ENCODE data around the gene NCOA6. TPM values are rescaled to one million over a fixed set of nuclear protein-coding genes. Genes with fewer than 3 reads are reported as not detected.
A peak's percentile ranks its signal among the peaks of the same experiment; 100 is the strongest.
"Not testable (repeated sequence)": the region's sequence is repeated elsewhere in the genome, so short reads cannot be mapped to it uniquely, and the experiment has no call there.

Gene NCOA6
- total RNA-seq, 1 experiment from 2014 or later, result 4.7 TPM

- no peak for DNase-seq (ENCODE audit: low read depth in 1 of 2, low spot score in 2 of 2)
- H3K4me3 ChIP-seq, result no peak overlapping the region
- no peaks in the 10 kb centered on the region for H3K36me3 ChIP-seq
- H3K27me3 ChIP-seq (replicated peaks), result no peaks in the 10 kb centered on the region
- peaks cover 9% of the 10 kb centered on the region; the same call in 1 of the 2 replicates for H3K4me1 ChIP-seq (replicated peaks)
- no peaks in the 10 kb centered on the region for H3K9me3 ChIP-seq (replicated peaks)
- no peak overlapping the region for H3K27ac ChIP-seq
Measured at GRCh38 chr20:34817072-34817471, 8.4 kb downstream of the NCOA6 start.

- H3K4me3 ChIP-seq, result no peak overlapping the region
- H3K27me3 ChIP-seq (replicated peaks), result no peaks in the 10 kb centered on the region
- peaks cover 9% of the 10 kb centered on the region; the same call in 1 of the 2 replicates for H3K4me1 ChIP-seq (replicated peaks)
- no peak overlapping the region for H3K27ac ChIP-seq
- peak in 1 of 2 experiments; percentile 22 for DNase-seq (ENCODE audit: low read depth in 1 of 2, low spot score in 2 of 2)
- H3K36me3 ChIP-seq, result no peaks in the 10 kb centered on the region
- no peaks in the 10 kb centered on the region for H3K9me3 ChIP-seq (replicated peaks)
Measured at GRCh38 chr20:34815636-34816035, 9.8 kb downstream of the NCOA6 start.

DNA sequence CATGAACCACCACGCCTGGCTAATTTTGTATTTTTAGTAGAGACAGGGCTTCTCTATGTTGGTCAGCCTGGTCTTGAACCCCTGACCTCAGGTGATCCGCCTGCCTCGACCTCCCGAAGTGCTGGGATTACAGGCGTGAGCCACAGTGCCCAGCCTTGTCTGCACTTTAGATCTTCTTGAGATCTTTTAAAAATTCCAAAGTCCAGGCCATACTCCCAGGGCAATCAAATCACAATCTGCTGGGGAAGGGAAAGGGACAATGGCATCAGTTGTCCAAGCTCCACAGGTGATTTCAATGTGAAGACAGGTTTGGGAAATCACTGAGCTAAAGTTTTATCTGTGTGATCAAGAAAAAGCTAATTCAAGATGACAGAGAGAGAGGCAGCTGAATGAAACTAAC is 16.9 kb downstream of the NCOA6 start:
- H3K9me3 ChIP-seq (replicated peaks), result no peaks in the 10 kb centered on the region
- H3K4me3 ChIP-seq, result no peak overlapping the region
- no peak overlapping the region for H3K27ac ChIP-seq
- DNase-seq (ENCODE audit: low read depth in 1 of 2, low spot score in 2 of 2), result no peak
- H3K4me1 ChIP-seq (replicated peaks), result no peaks in the 10 kb centered on the region; the same call in 1 of the 2 replicates
- H3K27me3 ChIP-seq (replicated peaks), result no peaks in the 10 kb centered on the region
- H3K36me3 ChIP-seq, result 0 out of 2 replicates have a peak, but pooled peaks cover 3% of the 10 kb centered on the region

DNA sequence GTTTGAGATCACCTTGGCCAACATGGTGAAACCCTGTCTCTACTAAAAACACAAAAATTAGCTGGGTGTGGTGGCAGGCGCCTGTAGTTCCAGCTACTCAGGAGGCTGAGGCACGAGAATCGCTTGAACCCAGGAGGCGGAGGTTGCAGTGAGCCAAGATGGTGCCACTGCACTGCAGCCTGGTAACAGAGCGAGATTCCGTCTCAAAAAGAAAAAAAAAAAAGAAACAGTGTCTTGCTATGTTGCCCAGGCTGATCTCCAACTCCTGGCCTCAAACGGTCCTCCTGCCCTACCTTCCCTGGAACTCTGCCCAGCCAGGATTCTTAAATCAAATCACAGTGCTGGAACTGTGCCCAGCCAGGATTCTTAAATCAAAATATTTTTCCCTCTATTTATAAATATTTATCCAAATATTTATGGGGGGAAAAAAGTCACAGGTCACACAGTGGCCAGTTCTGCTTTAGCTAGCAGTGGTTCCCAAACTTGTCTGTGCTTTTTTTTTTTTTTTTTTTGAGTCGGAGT is 17.4 kb downstream of the NCOA6 start:
- not testable (repeated sequence) for H3K4me1 ChIP-seq (replicated peaks); H3K9me3 ChIP-seq (replicated peaks); H3K27me3 ChIP-seq (replicated peaks); H3K27ac ChIP-seq; H3K36me3 ChIP-seq; DNase-seq (ENCODE audit: low read depth in 1 of 2, low spot score in 2 of 2); H3K4me3 ChIP-seq

- Histone ChIP-seq H3K27me3 (replicated peaks) (no peaks in the 10 kb centered on the region), H3K4me3 (no peak overlapping the region), H3K36me3 (0 out of 2 replicates have a peak, but pooled peaks cover 3% of the 10 kb centered on the region), H3K9me3 (replicated peaks) (no peaks in the 10 kb centered on the region), H3K4me1 (replicated peaks) (no peaks in the 10 kb centered on the region), H3K27ac (no peak overlapping the region)
- DNase-seq (ENCODE audit: low read depth in 1 of 2, low spot score in 2 of 2), result no peak
Measured at GRCh38 chr20:34806255-34806654, 19.2 kb downstream of the NCOA6 start.

DNA sequence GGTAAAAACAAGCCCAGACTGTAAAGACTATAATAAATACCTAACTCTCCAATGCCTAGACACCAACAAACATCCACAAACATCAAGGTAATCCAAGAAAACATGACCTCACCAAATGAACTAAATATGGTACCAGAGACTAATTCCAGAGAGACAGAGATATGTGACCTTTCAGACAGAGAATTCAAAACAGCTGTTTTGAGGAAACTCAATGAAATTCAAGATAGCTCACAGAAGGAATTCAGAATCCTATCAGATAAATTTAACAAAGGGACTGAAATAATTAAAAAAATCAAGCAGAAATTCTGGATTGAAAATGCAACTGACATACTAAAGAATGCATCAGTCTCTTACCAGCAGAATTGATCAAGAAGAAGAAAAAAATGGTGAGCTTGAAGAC is 26.6 kb downstream of the NCOA6 start:
- Histone ChIP-seq H3K27ac (no peak overlapping the region), H3K36me3 (no peaks in the 10 kb centered on the region), H3K27me3 (replicated peaks) (no peaks in the 10 kb centered on the region), H3K4me1 (replicated peaks) (no peaks in the 10 kb centered on the region), H3K4me3 (no peak overlapping the region), H3K9me3 (replicated peaks) (no peaks in the 10 kb centered on the region)
- DNase-seq (ENCODE audit: low read depth in 1 of 2, low spot score in 2 of 2), result no peak

- H3K27ac ChIP-seq, result no peak overlapping the region
- H3K4me3 ChIP-seq, result no peak overlapping the region
- DNase-seq (ENCODE audit: low read depth in 1 of 2, low spot score in 2 of 2), result no peak
- no peaks in the 10 kb centered on the region for H3K36me3 ChIP-seq
- H3K27me3 ChIP-seq (replicated peaks), result no peaks in the 10 kb centered on the region
- H3K9me3 ChIP-seq (replicated peaks), result no peaks in the 10 kb centered on the region
- H3K4me1 ChIP-seq (replicated peaks), result no peaks in the 10 kb centered on the region
Measured at GRCh38 chr20:34798328-34798727, 27.1 kb downstream of the NCOA6 start.

GRCh38 chr20:34797012-34797995 is 28.1 kb downstream of the NCOA6 start:
- no peaks in the 10 kb centered on the region for H3K27me3 ChIP-seq (replicated peaks)
- H3K4me1 ChIP-seq (replicated peaks), result no peaks in the 10 kb centered on the region; the same call in 1 of the 2 replicates
- no peak for DNase-seq (ENCODE audit: low read depth in 1 of 2, low spot score in 2 of 2)
- H3K4me3 ChIP-seq, result no peak overlapping the region
- no peaks in the 10 kb centered on the region for H3K9me3 ChIP-seq (replicated peaks)
- H3K27ac ChIP-seq, result no peak overlapping the region
- no peaks in the 10 kb centered on the region for H3K36me3 ChIP-seq

GRCh38 chr20:34794006-34794585 is 31.4 kb downstream of the NCOA6 start:
- Histone ChIP-seq H3K27me3 (replicated peaks) (no peaks in the 10 kb centered on the region), H3K27ac (no peak overlapping the region), H3K4me3 (no peak overlapping the region), H3K36me3 (peaks cover 8% of the 10 kb centered on the region), H3K9me3 (replicated peaks) (no peaks in the 10 kb centered on the region), H3K4me1 (replicated peaks) (peaks cover 14% of the 10 kb centered on the region)
- DNase-seq (ENCODE audit: low read depth in 1 of 2, low spot score in 2 of 2), result no peak

GRCh38 chr20:34792687-34793363 is 32.6 kb downstream of the NCOA6 start:
- no peaks in the 10 kb centered on the region for H3K27me3 ChIP-seq (replicated peaks)
- no peaks in the 10 kb centered on the region for H3K9me3 ChIP-seq (replicated peaks)
- no peak overlapping the region for H3K4me3 ChIP-seq
- peak in 1 of 2 experiments; percentile 13 for DNase-seq (ENCODE audit: low read depth in 1 of 2, low spot score in 2 of 2)
- H3K4me1 ChIP-seq (replicated peaks), result peaks cover 14% of the 10 kb centered on the region
- H3K36me3 ChIP-seq, result peaks cover 16% of the 10 kb centered on the region
- H3K27ac ChIP-seq, result no peak overlapping the region

DNA sequence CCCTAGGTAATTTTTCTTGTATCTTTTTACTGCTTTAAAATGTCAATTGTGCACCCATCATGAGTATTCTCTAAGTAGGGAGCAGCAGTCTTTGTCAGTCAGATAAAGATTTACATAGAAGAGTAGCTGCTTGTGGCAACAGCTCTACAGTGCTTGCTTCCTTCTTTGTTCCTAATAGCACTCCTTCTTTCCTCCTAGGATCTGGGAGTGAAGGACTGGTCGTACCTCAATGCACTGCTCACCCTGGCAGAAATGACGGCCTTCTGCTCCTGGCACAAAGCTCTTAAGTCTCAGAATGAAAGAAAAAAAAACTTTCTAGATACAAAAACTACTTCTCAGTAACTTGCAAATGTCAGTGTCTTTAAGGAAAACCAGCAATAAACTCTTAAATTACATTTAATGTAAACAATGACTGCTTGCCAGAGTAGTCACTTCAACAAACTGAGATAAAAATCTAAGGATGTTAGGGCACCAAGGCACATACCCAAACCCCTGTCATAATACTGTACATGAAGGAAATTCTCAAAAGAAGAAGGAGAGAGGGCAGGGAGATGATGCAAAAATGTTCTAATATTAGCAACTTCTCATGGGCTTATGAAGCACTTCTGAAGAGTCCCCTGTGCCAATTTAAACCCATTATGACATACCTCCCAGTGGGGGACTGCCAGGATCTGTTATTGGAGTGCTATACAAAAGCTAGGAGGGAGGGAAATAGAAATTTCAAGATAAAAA is 34.0 kb downstream of the NCOA6 start:
- Histone ChIP-seq H3K4me1 (replicated peaks) (peaks cover 14% of the 10 kb centered on the region), H3K27ac (peak overlapping the region; percentile 25), H3K9me3 (replicated peaks) (no peaks in the 10 kb centered on the region), H3K36me3 (peaks cover 16% of the 10 kb centered on the region), H3K27me3 (replicated peaks) (no peaks in the 10 kb centered on the region), H3K4me3 (no peak overlapping the region)
- peak in 1 of 2 experiments; percentile 54 for DNase-seq (ENCODE audit: low read depth in 1 of 2, low spot score in 2 of 2)

- DNase-seq (ENCODE audit: low read depth in 1 of 2, low spot score in 2 of 2), result no peak
- Histone ChIP-seq H3K4me1 (replicated peaks) (no peaks in the 10 kb centered on the region), H3K27ac (no peak overlapping the region), H3K4me3 (no peak overlapping the region), H3K9me3 (replicated peaks) (no peaks in the 10 kb centered on the region), H3K36me3 (peaks cover 24% of the 10 kb centered on the region), H3K27me3 (replicated peaks) (no peaks in the 10 kb centered on the region)
Measured at GRCh38 chr20:34781220-34781619, 44.2 kb downstream of the NCOA6 start.

- not testable (repeated sequence) for H3K4me1 ChIP-seq (replicated peaks); H3K27ac ChIP-seq; DNase-seq (ENCODE audit: low read depth in 1 of 2, low spot score in 2 of 2); H3K27me3 ChIP-seq (replicated peaks); H3K9me3 ChIP-seq (replicated peaks); H3K4me3 ChIP-seq
- H3K36me3 ChIP-seq, result peaks cover 31% of the 10 kb centered on the region
Measured at GRCh38 chr20:34780291-34780690, 45.2 kb downstream of the NCOA6 start.
